ENCODE data around the gene LARGE1.

The LARGE1 gene

DNA sequence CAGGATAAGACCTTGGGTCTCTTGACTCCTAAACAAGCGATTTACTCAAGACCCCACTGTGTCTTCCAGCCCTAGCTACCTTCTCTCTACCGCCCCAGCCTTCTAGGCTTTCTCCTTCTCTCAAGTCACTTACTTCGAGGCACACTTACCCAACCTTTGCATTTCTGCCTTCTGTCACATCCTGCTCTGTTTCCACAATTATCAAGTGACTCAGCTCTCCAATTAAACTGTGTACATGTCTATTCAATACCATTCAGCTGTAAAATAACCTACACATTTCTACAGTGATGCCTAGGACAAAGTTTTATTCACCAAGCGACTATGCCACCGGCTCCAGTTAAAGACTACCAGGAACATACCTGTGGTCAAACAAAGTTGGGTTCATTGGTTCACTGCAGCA is 69.0 kb downstream of the LARGE1 start:
- no peak for DNase-seq

DNA sequence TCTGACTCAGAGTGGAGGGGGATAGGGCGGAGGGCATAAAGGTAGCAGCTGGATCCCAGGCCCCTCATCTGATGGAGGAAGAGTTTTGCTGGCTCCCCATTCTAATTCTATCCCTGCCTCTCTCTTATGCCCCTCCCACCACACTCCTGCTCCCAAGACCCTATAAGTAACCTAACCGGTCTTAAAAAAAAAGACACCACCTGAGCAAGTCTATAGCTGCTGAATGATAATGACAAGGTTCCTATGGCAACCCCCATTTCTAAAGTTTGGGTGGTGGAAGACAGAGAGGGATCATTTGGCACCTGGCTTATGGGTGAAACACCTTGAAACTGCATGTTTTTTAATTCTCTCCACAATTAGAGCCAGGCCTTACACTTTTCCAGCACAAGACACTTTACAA is 69.6 kb downstream of the LARGE1 start:
- DNase-seq, result no peak

- no peak for DNase-seq
These were observed 70.1 kb downstream of the LARGE1 start for GRCh38 chr22:33850193-33850592.

DNA sequence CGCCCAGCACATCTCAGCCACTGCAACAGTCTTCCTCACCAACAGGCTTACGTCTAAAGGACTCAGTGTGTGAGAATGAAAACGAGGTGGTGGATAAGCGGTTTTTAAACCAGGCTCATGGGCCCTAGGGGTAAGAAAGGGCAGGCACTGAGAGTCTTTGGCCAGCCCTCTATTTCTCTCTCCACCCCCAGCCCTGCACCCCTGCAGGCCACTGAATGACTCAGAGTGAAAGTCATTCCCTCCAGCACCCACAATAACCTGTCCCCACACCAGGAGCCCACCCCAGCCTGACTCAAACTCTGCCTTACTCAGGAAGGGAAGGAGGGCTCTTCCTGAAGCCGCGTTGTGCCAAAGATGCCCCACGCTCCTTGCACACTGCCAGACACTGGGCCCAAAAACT is 72.0 kb downstream of the LARGE1 start:
- no peak for DNase-seq

- no peak for DNase-seq
These were observed 76.0 kb downstream of the LARGE1 start for GRCh38 chr22:33844273-33844672.

- DNase-seq, result no peak
These were observed 77.7 kb downstream of the LARGE1 start for GRCh38 chr22:33842421-33843094.

DNA sequence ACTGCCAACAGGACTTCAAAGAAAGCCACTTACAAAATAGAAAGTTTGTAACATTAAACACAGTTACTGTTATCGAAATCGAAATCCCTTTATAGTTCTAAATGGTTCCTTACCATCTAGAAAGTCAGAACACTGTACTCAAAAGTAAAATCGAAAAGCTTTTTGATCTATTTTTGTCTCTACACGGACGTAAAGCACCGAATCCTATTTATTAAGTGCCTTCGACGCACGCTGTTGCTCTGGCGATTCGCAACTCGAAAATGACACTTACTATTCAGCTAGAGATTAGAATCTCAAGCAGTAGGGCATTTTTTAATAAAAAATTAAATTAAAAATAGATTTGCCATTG is 78.3 kb downstream of the LARGE1 start:
- DNase-seq, result no peak

- no peak for DNase-seq
These were observed 78.8 kb downstream of the LARGE1 start for GRCh38 chr22:33841281-33842005.

GRCh38 chr22:33838644-33839043 is 81.6 kb downstream of the LARGE1 start:
- no peak for DNase-seq

DNA sequence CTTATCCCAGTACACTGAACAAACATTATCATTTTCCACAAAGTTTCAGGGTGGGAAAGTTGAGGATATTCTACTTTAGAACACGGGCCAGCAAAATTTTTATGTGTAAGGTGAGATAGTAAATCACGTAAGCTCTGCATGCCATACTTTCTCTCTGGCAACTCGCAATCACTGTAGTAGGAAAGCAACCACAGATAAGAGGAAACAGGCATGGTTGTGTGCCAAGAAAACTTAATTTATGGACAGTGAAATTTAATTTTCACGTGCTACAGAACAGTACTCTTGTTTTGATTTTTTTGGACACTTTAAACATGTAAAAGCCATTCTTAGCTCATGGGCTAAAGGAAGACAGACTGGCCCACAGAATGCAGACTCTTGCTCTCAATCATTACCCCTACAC is 82.5 kb downstream of the LARGE1 start:
- no peak for DNase-seq

- no peak for DNase-seq
These were observed 85.0 kb downstream of the LARGE1 start for GRCh38 chr22:33835265-33835664.

DNA sequence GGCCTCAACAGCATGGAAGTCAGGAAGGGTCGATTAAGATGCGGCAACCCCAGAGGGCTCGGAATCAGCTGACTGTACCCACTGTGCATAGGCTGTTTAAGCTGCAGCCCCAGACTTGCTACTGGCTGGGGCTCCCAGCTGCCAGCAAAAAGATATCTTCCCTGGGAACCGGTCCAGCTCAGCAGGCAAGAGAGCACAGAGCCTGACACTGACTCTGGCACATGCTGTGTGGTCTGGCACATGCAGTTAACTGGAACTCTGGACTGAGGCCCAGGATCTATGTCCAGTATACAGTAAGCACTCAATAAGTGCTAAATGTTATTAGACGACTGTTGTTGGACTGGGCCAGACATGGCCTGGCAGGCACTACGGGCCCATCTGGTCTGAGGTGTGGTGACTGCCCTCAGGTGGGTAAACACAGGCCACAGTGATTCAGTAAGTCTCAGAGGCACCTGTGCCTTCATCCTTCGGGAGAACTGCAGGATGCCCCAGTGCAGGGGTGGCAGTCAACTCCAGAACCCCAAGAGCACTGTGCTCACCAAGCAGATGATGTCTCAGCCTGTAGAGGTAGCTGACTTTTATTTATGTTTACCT is 87.6 kb downstream of the LARGE1 start:
- no peak for DNase-seq

- DNase-seq, result no peak
These were observed 88.6 kb downstream of the LARGE1 start for GRCh38 chr22:33831651-33832050.

GRCh38 chr22:33831207-33831606 is 89.1 kb downstream of the LARGE1 start:
- DNase-seq, result no peak

DNA sequence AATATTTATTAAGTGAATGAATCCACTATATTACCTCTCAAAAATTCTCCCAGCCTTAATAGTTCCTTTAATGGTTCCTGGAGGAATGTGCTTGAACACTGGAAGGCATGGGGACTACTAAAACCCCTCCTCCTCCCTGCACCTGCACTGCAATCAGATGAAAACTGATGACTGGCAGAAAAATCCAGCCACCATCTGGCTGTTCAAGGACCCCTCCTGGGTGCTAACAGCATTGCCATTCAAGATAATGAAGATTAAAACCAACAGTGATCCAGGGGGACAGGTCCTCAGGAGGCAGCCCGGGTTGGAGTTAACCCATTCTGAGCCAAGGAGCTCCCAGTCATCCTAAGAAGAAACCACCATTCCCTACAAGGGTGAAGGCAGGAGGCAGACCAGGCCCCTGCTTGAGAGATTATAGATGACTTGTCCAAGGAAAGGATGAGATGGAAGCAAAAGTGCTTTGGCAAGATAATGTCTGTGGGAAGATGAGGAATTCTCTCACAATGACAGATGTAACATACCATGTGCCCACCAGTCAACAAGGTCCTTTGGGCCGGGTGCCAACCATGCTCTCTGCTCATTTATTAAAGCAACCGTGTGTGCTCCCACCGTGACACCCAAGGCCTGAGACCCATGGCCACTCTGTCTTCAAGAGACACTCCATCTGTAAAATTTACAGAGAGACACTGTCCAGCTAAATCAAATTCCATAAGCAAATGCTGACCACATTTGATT is 90.6 kb downstream of the LARGE1 start:
- DNase-seq, result no peak

DNA sequence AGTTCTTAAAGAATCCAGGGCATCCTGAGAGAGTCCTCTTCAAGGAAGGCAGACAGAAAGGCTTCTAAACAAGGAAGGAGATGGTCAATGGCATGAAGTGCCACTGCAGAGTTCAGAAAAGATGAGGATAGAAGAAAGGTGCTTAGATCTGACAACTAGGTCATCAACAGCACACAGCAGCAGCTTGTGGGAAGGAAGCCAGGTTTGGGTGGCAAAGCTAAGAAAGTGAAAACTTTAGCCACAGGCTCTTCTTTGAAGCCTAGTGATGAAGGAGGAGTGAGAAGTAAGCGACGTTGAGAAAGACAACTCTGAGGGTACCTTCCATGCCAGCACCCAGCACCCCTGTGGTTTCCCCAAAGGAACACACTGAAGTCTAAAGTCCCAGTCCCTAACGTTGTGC is 92.0 kb downstream of the LARGE1 start:
- no peak for DNase-seq

- DNase-seq, result no peak
These were observed 94.5 kb downstream of the LARGE1 start for GRCh38 chr22:33825761-33826160.

DNA sequence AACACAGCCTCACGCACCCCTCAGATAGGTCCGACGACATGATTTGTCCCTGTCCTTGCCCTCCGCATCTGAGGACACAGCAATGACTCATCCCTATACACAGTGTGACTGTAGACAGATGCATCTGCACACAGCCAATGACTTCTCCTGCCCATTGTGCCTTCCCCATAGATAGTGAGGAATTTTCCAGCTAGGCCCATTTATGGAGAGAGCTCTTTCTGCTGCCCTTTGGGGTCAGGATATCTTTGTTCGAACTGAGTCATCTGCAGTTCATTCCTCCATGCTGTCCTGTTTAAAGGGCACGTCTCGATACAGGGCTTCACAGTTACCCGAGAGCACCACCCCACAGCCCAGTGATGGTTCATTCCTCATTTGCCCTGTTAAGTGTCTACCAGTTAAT is 96.7 kb downstream of the LARGE1 start:
- no peak for DNase-seq

GRCh38 chr22:33821290-33821689 is 99.0 kb downstream of the LARGE1 start:
- no peak for DNase-seq

DNA sequence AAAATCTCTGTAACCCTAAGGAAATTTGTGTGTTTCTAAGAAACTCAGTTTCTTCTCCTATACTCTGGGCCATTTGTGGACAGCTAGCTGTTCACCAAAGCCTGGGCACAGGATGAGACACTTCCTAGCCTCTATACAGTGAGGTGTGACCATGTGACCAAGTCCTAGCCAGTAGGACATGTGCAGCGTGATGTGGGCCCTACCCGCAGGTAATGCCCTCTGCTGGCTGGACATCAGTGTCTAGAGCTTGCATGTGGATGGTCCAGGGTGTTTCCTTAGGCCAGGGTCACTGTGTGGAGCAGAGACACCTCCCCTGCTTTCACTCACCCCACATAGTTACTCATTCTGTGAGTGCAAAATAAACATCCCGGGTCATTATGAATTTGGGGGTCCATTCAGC is 100.5 kb downstream of the LARGE1 start:
- DNase-seq, result no peak

- no peak for DNase-seq
These were observed 102.7 kb downstream of the LARGE1 start for GRCh38 chr22:33817512-33818127.

DNA sequence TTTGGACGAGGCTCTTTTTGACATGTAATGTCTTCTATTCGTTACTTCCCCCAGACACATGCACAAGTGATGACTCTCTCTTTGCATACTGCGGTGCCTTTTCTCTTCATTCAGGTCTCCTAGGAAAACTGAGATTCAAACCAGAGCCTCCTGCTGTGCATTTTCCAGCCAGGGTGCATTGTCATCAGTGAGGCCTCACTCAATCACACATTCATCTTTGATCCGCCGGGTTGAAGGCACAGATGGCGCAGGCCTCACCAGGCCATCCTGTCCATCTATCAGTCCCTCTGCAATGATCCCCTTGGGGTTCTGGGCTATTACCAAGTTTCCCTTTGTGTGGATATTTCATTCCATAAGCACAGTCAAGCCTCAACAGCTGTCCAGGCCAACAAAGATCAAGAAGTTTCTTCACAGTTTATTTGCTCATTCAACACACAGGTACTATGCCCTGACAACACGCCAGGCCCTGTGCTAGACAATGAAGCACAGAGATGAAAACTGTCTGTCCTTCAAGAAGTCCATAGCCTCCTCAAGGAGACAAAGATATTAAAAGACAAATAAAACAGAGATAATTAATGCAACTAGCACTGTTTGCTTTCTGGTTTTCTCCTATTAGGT is 107.8 kb downstream of the LARGE1 start:
- no peak for DNase-seq

DNA sequence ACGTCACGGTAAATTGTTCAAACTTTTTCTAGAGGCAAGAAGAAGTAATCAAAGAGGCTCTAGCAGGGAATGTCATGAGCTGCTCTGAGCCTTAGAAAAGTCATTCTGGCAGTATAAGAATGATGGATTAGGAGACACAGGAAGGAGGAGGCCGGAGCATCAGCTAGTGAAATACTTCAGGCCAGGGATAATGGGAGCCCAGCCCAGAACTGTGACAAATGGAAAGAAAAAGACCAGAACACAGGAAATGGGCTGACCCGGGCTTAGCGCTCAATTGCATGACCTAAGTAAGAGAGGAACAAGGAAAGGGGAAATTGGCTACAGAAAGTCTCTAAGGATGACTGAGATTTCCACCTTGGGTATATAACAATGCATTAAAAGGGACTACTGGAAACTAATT is 108.6 kb downstream of the LARGE1 start:
- no peak for DNase-seq

Measured in CD4-positive, alpha-beta T cell treated with Interferon gamma for 1 hour (primary cell).